Renal cortex interstitium (tissue), 11 donors: ENCODE results near the gene SIAH3. TPM values are rescaled to one million over a fixed set of nuclear protein-coding genes. Genes with fewer than 3 reads are reported as not detected.

Experiments
- DNase-seq, 11 donors: peaks; one replicate each; pipeline ENCODE4 v3.0.0-alpha.2; 2013; ENCODE audit warnings: low read depth in 9 of 11, low spot score in 4 of 11; ENCODE audit errors: extremely low read depth in 1 of 11
- polyA plus RNA-seq, 3 donors: library from polyadenylated mRNA; unstranded; fragments of 120-200 nt; gene quantifications; one replicate each; pipeline ENCODE4 v1.2.1, GENCODE V29; 2013; ENCODE audit not compliant: insufficient read length in 3 of 3

SIAH3 gene
- polyA plus RNA-seq, 3 donors: 0.69 to 0.92 (median 0.75) TPM

DNA sequence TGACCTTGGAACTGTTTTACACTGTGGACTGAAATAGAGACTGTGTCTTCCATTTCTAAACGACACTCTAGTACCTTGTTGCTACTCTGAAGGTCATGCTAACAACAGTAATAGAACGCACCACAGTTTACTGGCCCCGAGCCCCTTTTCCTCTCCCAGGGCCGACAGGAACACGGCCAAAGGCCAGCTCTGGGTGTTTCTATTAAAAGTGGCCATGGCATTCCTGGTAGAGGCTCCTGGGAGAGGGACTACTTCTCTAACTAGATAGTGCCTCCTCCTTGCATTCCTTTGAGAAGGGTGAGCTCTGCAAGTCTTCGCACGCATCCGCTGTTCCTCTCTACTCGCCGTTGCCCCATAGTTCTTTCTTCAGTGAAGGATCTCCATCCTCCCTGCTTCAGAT lies 18.7 kb upstream of the SIAH3 start:
- no peak for DNase-seq

DNA sequence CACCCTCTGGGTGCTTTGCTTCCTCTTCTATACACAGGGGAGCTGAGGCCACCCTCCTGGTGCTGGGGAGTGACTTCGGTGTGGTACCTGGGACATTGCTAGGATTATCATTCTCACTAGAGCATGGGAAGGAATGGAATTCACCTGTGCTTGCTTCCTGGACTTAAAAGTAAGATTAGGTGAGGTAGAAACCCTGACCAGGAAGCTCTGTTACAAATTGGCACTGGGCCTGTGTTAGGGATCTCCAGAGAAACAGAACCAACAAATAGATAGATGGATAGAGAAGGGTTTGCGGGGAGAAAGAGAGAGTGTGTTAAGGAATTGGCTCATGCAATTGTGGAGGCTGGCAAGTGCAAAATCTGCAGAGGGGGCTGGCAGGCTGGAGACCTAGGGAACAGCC lies 13.9 kb upstream of the SIAH3 start:
- DNase-seq: no peak

DNA sequence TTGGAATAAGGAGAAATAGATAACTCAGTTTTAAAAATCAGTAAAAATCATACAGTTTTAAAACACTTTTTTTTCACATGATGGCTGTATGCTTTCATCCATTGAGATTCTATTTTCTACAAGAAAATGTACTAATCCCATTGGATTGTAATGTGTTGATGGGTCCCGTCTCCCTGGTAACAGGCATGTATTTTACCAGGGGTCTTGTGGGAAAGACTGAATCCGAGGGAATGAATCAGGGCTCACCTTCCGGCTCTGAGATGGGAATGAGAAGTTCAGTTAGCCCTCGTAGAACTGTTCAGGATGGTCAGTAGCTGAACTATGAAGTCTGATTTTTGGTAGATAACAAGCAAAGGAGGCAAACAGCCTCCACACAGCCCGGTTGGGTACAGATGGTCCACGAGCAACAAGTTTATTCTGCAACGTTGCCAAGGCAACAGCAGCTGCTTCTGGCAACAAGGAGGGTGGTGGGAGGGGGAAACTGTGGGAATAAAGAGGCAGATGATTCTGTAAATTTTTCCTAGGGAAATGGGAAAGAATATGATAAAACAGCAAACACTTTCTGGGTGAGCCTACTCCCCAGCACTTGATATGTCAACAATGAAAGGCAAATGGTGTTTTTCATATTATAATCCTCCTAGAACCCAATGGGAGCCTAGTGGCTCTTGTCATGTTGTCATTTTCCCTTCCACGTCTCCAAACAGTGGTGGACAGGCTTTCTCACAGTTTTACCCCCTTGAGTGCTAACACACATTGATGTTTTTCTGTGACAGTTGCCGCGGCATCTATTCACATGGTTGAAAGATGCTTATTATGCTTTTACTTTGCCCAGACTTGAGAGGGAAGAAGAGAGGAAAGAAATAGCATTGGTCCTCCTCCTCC lies 12.4 kb upstream of the SIAH3 start:
- no peak for DNase-seq

DNA sequence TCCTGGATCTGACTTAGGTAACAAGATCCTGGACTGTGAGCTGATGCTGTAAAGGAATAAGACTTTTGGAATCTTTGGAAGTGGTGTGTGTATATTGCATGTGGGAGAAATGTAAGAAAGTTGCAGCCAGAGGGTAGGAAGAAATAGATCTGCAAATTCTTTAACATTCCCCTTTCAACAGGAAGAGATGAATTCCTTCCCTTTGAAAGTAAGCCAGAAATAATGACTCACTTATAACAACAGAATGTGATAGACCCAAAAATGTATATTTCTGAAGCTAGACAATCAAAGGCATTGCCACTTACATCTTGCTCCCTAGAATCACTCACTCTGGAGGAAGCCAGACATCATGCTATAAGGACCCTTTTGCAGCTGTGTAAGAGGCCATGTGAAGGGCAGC lies 9.8 kb upstream of the SIAH3 start:
- DNase-seq: no peak

DNA sequence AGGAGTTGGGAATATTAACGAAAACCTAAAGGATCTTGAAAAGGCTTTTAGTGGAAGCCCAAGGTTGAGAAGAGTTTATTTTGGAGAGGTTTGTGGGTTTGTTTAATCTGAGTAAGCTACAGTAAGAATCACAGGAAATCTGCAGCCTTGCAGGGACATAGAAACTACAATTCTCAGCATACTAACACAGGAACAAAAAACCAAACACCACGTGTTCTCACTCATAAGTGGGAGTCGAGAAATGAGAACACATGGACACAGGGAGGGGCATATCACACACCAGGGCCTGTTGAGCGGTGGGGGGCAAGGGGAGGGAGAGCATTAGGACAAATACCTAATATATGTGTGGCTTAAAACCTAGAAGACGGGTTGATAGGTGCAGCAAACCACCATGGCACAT lies 8.7 kb upstream of the SIAH3 start:
- no peak for DNase-seq

DNA sequence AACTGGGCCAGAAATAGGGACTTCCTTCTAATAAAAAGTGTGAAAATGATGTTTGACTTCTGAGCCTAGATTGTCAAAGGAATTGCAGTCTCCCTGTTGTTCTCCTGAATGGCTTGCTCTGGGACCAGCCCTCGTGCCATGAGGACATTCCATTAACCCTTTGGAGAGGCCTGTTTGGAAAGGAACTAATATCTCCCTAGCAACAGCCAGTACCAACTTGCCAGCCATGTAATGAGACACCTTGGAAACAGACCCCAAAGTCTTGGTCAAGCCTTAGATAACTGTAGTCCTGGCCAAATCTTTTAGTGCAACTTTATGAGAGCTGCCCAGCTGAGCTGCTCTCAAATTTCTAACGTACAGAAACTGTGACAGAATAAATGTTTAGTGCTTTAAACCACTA lies 8.2 kb upstream of the SIAH3 start:
- no peak for DNase-seq

DNA sequence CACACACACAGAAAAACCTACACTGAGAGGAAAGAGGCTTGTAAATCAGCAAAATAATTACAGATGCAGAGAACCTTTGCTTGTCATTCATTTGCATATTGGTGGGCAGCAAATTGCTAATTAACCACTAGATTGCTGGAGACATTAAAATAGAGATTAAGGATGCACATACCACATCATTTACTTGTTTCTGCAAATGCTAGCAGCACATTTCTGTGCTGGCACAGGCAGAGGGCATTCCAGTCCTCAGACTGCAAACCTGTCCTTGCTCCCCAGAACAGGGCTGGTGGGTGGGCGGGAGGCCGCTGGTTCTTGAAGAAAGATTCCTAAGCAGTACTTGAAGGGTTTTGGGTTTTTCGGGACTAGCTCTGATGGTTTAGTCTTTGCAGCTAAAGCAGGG lies 941 bp upstream of the SIAH3 start:
- DNase-seq: no peak

DNA sequence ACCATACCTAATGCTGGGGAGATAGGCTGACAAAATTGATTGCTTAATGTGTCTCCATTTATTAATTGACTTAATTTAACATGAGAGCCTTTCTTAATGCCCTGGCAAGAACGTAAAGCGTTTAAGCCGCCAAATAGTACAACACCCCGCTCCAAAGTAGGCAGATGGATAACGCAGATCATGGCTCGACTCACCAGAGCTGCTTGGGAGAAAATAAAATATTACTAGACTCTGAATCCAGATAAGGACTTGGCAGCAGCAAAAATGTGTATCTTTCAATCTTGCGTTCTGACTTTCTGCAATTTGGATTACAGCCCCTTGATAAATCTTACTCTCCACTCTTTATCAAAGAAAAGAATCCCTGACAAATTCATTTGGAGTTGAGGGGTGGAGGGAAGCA lies 403 bp upstream of the SIAH3 start:
- DNase-seq: no peak

DNA sequence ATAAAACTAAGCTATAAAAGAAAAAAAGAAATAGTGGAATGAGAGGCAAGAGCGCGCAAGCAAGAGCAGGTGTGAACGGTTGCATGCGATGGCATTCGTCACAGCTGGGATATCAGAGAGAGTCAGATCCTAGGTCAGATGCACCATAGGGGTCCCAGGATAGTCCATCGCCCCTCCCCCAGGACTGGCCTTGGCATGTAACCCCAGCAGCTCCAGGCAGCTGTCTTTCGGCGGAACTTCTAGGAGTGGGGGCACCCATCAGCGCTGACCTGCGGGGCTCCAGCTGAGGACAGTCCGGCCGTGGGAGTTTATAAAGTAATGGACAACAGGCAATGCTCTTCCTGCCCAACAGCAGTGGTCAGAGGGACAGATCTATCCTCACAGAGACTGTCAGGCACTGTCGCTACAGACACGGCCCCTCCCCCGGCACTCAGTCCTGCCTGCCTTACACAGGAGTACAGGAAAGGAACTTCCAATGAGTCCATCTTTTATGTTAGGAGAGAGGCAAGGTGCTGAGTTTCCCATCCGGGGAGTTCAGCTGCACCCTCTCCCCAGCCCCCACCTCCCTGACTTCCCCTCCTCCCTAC lies 1.4 kb downstream of the SIAH3 start:
- no peak for DNase-seq

DNA sequence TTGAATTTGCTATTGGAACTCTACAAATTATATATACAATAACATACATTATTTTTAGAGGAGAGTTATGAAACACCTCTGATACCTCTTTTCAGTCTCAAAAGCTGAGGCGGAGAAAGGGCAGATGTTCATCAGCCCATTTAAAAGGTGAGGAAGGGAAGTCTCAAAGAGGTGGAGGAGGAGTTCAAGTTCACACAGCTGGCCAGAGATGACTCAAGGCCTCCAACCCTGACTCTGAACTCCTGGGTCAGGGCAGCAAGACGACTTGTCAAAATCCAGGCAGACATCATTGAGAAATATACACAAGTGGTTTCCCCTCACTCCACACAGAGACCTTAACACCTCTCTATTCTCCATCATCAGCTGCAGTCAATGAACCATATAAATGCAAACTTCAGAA lies 2.1 kb downstream of the SIAH3 start:
- no peak for DNase-seq

DNA sequence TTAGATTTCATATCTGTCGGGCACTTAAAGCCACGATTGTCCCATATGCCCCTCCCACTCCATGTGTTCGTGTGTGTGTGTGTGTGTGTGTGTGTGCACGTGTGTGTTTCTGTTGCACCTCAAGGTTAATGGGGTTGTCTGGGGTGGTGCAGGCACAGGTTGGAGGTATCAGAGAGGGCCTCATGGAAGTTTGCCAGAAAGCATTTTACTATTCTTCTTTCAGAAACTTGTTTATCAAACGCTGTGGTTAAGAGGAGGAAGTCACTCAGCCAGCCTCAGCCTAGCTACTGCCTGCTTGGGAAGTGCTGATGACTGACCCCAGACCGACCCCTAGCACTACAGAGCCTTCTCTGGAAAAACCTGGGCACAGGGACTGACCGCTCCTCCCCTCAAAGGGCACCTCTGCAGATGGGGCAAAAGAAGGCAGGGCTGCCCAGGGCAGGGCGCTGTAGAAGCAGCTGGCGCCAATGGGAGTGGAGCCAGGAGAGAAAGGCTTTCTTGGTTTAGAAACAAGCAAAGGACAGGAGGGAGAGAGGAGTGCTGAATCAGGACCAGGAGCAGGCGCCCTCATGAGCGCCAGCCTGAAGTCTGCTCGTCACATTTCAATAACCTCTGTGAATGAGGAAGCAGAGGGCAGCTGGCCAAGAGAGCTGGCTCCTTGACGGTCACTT lies 3.9 kb downstream of the SIAH3 start:
- no peak for DNase-seq

DNA sequence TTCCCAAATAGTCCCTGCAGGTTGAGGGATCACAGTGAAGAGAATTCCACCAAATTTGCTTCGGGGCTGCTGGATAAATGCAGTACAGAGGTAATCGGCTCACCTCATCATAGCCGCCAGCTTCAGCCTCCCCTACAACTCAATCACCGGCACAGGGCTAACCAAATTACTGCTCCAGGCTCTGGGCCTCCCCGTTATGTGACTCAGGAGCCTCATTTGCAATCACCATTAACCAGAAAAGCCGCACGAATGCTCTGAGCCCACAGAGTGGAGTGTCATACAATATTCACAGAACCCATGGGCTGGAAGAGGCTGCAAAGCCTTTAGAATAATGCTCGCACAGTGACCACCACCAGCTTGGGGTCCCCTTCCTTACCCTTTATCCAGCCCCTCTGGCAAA lies 4.9 kb downstream of the SIAH3 start:
- DNase-seq: no peak

DNA sequence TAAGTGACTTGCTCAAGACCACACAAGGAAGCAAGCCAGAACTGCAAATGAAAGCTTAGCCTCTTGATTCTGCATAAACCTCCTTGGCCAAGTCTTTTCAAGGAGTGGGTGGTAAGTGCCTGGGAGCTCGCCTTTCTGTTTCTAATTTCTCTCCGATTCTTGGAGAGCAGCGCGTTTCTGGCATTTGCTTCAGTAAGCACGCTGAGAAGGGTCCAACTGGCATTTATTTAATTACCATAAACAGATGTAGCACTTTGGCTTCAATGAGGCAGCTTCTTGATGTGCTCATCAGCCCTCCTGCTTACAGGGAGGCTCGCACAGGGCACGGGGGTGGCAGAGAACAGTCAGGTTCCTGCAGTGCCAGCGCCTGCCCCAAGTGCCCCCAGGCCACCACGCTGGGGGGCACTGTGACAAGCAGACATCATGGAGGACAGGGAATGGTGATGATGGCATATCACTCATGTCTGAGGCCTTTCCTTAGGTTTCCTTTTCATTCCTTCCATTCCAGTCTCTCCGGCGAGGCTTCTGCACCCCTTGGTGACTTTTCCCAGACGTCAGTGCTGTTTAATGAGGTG lies 13.3 kb downstream of the SIAH3 start:
- no peak for DNase-seq

DNA sequence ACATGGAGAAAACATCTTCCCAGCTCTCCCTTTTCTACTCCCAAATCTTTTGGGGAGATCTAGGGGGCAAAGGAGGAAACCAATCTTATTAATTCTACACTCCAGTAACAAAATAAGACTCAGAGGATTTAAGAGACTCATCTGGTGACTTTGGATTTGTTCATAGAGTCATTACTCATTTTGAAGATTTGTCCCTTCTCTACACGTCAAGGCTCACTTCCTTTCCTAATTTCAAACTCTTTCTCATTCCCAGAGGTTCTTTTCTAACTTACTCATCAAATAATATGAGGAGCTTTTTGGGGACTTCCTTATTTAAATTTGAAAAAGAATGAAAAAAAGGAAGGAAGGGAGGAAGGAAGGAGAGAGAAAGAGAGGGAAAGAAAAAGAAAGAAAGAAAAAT lies 14.4 kb downstream of the SIAH3 start:
- DNase-seq: no peak

DNA sequence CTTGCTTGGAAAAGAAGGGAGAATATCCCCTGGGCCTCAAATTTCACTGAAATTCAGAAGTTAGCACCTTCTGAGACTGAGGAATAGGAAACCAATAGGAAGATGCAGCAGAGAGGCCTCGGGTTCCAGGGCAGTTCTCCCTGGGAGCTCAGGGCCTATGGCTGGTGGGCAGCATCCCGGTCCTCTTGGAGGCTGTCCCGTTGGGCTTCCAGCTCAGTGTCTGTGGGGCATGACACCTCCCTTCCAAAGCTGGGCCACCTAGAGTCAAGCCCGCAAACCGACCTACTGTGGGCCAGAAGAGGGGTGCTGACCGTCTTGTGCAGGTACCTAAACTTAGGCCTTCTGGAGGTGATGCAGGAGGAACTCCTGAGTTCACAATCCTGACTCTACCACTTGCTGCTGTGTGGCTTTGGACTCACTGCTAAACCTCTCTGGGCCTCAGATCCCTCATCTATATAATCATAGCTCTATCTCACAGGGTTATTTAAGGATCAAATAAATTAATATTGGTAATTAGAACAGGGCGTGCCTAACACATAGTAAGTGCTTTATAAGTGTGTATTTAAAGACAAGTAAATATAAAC lies 17.1 kb downstream of the SIAH3 start:
- DNase-seq: no peak

DNA sequence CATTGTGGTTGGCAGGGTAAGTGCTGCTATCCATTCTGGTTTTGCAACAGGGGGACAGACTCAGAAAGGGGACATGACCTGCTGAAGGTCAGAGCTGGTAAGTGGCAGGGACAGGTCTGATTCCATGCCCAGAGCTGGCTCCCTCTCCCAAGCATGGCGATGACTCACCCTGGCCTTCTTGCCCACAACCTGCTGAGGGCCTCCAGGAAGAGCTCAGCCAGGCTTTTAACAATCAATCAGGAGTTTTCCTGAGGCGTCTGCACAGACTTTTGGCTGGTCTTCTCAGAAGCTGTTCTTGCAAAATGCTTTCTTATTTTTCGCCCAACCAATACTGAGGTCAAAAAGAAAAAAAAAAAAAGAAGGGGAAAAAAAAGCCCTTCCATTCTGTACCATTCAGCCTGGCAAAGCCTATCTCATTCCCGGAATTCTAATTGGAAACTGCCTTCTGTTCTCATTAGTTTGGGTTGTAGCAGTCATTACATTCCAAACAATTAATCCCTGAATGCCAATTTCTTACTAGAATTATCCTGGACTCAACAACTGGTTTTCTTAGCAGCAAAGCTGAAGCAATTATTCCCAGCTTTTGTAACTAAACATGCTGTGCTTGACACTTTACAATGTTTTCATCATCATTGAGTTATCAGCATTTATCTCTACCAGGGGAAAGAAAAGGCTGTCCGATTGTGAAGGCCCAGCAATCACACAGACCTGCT lies 17.7 kb downstream of the SIAH3 start:
- DNase-seq: no peak

DNA sequence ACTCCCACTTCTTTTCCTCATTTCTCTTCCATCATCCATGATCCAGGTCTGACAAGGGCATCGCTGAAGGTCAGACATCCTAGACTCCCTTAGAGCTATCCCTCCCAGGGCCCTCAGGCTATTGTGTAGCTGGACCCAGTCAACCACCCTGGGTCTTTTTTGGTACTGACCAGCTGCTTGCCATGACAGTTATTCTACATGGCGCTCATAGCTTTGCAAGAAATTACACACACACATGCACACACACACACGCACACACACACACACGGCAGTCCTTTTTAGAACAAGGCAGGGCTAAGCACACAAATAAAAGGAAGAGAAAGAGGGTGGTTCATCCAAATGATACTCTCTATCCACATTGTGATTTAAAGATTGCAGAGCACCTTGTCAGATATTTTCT lies 18.3 kb downstream of the SIAH3 start:
- DNase-seq: no peak

DNA sequence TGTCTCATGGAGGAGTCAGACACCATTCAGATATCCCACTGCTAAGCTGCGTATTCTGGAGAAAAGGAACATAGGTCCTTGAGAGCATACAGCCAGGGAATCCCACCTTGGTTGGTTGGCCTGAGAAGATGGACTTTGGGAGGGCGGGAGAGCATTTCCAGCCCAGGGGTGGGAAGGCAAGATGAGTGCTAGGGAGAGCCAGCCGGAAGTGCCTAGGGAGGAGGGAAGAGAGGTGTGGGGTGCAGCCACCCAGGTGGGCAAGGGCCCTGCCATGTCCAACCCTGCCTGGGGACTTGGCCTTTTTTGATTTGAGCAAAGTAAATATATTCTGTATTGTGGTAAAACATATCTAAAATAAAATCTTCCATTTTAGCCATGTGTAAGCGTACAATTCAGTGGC lies 19.7 kb downstream of the SIAH3 start:
- no peak for DNase-seq

DNA sequence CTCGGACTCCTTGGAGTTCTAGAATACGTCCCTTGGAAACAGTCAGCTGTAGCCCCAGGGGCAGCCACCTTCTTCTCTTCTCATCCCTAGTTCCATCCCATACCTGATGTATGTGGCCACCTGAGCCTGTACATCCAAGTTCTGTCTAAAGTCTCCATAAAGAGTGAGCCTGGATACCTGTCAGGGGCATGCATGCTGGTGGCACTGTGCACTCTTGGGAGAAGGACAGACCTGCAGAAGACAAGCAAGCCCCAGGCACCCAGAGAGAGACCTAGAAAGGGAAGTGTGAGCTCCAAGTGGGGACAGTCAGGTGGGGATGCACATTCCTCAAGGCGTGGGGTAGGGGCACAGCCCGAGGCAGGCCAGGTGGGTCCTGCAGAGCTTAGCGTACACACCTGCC lies 21.4 kb downstream of the SIAH3 start:
- DNase-seq: no peak
